Epithelial cell of prostate (primary cell): Measurements from ENCODE around the gene CARHSP1.
"Not testable (repeated sequence)": the region's sequence is repeated elsewhere in the genome, so short reads cannot be mapped to it uniquely, and the experiment has no call there.

Experiments
- DNase-seq: peaks from one replicate; pipeline ENCODE4 v3.0.0-alpha.2; 2011; ENCODE audit warnings: low read depth, low spot score
- H3K27ac ChIP-seq: fragments of 450-650 bp; 2 replicates; pipeline ENCODE4 v1.5.1; 2017; ENCODE audit warnings: mild to moderate bottlenecking

The CARHSP1 gene

DNA sequence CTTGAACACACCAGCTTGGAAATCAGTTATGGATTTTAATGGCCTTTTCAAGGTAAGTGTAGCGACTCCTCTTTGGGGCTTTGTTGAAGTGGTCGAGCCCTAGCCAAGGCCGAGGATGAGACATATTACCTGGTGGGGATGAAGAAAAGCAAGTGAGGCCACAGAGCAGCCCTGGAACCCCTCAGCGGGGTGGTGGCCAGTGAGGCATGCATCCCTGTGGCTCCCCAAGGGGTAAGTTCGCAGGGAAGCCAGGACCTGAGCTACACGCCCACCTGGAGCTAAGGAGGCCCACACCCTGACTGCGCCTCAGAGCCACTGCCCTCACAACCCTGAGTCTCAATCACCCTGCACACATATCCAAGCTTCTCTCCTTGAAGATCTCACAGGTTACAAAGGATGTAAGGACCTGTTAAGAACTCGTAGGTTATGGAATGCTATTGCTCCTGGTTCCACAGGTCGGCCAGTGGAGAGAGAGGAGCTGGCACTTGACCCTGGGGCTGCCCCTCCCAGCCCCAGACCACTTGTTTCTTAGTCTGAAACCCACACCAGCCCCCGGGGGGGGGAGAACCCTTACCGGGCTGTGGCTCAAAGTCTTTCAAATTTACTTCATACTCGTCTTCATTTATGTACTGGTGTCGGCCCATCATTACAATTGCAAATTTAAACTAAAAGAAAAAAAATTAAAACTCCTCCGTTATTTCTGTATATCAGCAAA lies 25.3 kb upstream of the CARHSP1 start:
- no peak for DNase-seq

DNA sequence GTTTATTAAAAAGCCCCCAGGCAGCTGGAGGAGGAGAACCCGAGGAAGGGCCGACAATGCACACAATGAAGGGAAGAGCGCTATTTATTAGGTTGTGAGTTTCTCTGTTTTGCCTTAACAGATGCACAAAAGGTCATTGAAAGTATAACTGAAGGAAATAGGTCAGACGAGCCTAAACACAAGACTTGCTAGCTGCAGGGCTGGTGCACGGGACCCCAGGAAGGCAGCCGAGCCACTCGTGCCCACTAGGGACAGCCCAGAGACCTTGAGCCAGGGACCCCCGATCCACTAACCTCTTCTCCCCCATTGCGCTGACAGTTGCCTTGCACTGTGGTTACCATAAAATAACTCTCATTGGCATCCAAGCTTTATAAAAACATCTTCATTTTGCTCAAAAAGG lies 24.6 kb upstream of the CARHSP1 start:
- no peak overlapping the region for H3K27ac ChIP-seq
- no peak for DNase-seq

More for the DNA sequence above, 25.3 kb upstream of the CARHSP1 start:
- no peak overlapping the region for H3K27ac ChIP-seq

GRCh38 chr16:8892101-8892575 lies 23.3 kb upstream of the CARHSP1 start:
- DNase-seq: no peak
- no peak overlapping the region for H3K27ac ChIP-seq

GRCh38 chr16:8890549-8890921 lies 21.7 kb upstream of the CARHSP1 start:
- DNase-seq: no peak
- no peak overlapping the region for H3K27ac ChIP-seq

DNA sequence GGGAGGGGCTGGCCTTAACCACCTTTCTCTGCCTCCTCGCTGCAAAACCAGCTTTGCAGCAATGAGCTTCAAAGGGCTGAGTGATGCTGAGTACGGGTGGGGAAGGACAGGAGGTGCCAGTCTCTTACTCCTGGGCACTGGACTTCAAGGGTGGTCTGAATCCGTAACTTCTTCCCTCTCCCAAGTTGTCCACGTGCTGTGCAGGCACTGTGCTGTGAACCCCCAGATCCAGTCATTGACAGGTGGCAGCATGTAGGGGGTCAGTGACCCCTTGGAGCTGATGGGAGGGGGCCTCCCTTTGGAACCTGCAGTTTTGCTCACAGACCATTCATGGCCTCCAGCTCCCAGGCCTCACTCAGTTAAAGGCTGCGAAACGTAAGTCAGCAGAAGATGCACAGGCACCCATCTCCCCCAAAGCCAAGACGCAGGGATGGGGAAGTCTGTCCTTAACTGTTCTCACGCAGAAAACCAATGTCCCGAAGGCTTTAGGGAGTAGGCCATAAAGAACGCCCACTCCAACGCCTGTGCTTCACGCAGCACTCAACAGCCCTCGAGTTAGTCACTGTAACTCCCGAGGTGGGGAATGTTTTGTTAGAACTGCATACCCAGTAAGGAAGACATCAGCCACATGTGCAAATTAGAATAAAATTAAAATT lies 21.2 kb upstream of the CARHSP1 start:
- no peak overlapping the region for H3K27ac ChIP-seq
- DNase-seq: no peak

DNA sequence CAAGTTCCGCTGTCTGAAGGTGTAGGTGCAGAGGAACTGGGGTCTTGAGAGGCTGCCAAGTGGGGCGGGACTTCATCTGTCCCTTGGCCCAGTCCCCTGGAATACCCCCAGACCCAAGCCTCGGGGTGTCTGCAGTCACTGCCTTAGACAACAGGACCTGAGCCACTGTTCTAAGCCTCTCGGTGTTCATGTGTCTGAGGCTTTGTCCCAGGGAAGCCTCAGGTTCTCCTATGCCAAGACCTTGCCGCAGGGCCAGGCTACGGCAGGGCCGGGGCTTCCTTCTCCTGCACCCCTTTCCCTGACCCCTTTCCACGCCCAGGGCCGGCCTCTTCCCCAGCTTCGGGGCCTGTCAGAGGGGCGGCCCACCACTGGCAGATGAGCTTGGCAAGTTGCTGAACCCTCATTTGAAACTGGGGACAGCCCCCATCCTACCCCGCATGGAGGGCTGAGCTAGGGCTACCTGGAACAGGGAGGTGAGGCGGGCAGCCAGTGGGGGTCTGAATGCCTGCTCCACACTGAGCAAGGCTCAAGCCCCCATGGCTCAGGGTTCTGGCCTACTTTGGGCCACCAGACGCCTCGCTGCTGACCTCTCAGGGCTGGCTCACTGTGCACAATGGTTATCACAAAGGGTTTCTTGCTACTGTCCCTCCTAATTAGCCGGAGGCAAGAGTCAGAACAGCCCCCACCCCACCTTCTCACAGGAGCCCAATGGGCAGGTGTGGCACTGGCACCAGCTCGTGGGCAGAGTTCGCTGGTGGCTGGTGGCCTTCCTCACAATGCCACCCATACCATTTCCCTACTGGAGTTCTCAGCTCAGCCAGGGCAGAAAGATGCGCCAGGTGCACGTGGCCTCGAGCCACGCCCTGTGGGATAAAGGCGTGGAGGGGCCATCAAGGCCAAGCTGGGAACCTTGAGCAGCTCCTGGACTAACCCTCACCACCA lies 20.4 kb upstream of the CARHSP1 start:
- no peak for DNase-seq

GRCh38 chr16:8887952-8888560 lies 19.2 kb upstream of the CARHSP1 start:
- no peak for DNase-seq
- no peak overlapping the region for H3K27ac ChIP-seq

More for the DNA sequence above, 20.4 kb upstream of the CARHSP1 start:
- no peak overlapping the region for H3K27ac ChIP-seq

- DNase-seq: no peak
- H3K27ac ChIP-seq: no peak overlapping the region
Measured at GRCh38 chr16:8887431-8887765, 18.6 kb upstream of the CARHSP1 start.

GRCh38 chr16:8886593-8887430 lies 18.0 kb upstream of the CARHSP1 start:
- no peak for DNase-seq
- H3K27ac ChIP-seq: peak overlapping the region; percentile 16

DNA sequence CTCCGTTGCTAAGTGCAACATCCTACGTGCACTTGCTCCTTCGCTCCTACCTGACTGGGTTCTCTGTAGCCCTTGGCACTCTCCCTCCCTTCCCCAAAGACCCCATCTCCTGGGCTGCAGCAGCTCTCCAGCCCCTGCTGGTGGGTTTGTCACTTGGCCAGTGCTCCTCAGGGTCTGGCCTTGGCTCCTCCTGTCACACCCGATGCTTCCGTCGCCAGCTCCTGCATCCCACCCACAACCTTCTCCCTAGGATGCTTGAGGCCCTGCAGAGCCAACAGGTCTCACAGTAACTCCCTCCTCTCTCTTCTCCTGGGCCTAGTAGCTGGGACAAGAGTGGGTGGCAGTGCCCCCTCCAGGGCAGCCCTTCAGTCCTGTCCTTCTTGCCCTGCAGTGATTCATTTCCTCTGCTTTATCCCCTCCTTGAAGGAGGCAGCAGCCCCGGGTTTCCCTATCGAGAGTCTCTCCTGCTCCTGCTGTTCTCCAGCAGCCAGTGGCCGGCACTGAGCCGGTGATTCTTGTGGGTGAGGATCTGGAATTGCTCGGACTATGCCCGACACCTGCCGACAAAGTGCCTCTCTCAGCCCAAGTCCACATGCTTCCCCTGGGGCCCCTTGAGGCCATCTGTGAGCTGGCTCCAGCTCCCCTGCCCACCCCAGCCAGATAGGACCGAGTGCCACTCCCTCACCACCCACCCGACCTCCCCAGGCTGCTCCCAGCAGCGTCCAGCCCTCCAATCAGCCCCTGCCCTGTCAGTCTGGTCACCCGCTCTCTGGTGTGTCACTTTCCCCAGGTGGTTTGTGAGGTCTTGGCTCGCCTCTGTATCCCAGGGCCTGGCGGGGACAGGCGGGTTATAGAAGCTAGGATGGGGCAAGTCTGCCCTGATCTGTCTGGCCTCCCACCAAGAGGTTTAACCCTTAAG lies 17.1 kb upstream of the CARHSP1 start:
- DNase-seq: no peak
- peak overlapping the region; percentile 16 for H3K27ac ChIP-seq

- DNase-seq: no peak
- H3K27ac ChIP-seq: no peak overlapping the region
Measured at GRCh38 chr16:8882725-8883377, 14.0 kb upstream of the CARHSP1 start.

- H3K27ac ChIP-seq: no peak within 1 kb of the TSS
- DNase-seq: no peak
Measured at GRCh38 chr16:8882041-8882617, 13.3 kb upstream of the CARHSP1 start, which contains the start of gene LITAFD. Gene LITAFD, plus strand, starts transcription at chr16:8882351. Its CDS starts 2,005 bp downstream, at chr16:8884356.

- H3K27ac ChIP-seq: no peak overlapping the region
- no peak for DNase-seq
Measured at GRCh38 chr16:8880839-8881510, 12.2 kb upstream of the CARHSP1 start.

GRCh38 chr16:8878523-8878911 lies 9.7 kb upstream of the CARHSP1 start:
- H3K27ac ChIP-seq: peak overlapping the region; percentile 80
- no peak for DNase-seq

DNA sequence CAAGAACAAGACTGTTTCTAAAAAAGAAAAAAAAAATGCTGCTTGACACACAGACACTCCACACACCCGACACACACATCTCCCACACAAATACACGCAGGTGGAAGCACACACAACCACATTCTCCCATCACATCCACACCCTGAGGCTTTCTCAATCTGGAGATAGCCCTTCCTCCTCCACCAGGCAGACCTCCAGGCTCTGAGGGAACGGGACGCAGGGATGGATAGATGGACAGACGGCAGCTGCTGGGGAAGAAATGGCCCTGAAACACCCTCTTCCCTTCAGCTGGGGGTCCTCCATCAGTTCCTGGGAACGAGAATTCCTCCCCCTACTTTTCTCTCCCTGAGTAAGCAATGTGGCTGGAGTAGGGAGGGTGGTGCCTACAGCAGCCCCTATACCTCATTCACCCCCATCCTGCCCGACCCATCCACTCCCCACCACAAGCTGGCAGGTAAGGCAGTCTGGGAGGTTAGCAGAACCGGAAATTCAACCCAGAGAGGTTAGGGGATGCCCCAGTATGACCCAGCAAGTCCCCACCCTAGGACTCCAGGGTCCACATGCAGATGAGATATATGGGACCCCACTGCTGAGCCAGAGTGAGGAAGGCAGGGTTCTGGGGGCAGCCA lies 9.2 kb upstream of the CARHSP1 start:
- DNase-seq: no peak
- peak overlapping the region; percentile 80 for H3K27ac ChIP-seq

DNA sequence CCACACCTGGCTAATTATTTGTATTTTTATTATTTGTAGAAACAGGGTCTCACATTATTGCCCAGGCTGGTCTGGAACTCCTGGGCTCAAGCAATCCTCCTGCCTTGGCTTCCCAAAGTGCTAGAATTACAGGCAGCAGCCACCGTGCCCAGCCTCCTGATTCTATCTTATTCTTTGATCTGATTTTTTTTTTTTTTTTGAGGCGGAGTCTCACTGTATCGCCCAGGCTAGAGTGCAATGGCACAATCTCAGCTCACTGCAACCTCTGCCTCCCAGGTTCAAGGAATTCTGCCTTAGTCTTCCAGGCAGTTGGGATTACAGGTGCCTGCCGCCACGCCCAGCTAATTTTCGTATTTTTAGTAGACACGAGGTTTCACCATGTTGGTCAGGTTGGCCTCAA lies 6.5 kb upstream of the CARHSP1 start:
- H3K27ac ChIP-seq, DNase-seq: not testable (repeated sequence)

DNA sequence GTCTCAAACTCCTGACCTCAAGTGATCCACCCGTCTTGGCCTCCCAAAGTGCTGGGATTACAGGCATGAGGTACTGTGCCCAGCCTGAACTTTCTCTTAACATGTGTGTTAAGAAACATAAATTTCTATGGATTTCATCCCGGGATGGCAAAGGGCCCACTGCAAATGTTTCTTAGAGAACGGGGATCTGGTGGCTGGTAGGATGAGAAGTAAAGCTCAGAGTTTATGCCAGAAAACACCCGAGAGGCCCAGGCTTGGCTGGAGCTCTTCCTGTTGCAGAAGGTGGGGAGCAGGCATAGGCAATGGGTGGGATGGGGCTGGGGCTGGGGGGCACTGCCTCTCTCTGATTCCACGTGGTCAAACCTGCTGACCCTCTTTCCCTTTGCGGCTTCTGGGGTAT lies 5.6 kb upstream of the CARHSP1 start:
- DNase-seq: no peak
- H3K27ac ChIP-seq: no peak overlapping the region
